SK-N-DZ (cell line): Measurements from ENCODE around the gene STPG4.

ENCODE experiments used
- DNase-seq: peaks from one replicate; pipeline ENCODE4 v3.0.0-alpha.2; 2015; ENCODE audit warnings: low spot score

Gene STPG4

GRCh38 chr2:47072018-47072691, 83.0 kb downstream of the STPG4 start:
- peak; percentile 91 for DNase-seq

DNA sequence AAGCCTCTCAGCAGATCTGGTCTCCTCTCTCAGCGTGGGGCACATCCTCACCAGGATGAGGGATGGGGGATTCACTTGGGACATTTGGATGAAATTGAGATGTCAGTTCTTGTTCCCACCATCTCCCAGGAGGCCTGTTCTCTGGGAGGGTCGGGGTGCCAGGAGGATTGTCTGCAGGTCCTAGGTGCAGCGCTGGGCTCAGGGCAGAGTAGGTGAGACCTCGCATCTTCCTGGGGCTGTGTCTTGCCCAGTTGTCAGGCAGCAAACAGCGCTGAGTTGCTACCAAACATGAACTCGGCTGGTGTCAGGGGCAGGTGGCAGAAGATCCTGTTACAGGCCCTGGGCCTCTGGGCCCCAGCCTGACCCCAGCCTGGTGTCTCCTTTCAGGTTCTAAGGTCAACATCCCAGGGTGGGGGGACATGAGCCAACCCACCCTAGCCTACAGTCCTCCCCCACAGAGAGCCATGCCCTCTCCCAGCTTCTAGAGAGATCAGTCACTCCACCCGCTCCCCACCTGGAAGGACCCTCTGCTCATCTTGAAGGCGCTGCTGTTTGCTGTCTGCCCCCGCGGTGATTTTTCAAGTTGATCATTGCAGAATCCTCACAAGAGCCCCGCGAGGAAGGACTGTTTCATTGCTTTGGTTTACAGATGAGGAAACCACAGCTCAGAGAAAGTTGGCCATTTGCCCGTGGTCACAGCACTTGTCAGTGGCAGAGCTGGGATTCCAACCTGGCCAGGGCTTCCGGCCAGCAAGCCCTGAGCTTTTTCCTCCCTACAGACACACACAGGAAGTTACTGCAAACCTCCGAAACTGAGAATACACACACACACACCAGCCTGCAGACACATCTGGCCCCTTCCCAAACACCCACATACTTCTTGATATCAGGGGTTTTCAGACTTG, 83.9 kb downstream of the STPG4 start:
- no peak for DNase-seq

GRCh38 chr2:47070155-47070919, 84.8 kb downstream of the STPG4 start:
- no peak for DNase-seq

DNA sequence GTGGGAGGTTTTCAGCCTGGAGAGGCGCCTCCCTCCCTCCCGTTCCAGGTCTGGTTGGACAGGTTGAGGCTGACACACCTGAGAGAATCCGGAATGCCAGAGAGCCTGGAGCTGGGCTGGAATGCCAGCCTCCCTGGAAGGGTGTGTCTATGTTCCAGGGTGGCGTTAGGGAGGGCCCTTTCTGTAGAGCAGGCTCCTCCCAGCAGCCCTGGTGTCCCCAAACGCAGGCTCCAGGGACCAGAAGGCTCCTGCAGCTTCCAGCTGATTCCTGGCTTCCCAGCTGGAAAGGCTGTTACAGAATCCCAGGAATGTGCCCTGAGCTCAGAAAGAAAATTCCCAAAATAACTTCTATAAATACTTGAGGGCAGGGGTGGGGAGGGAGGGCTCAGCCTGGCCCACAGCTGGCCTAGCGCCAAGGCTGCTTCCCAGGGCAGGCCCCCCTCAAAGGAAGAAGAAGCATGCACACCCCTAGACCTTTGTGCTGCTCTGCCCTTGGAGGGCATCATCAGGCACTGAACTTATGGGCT, 85.4 kb downstream of the STPG4 start:
- DNase-seq: no peak

GRCh38 chr2:47068981-47069627, 86.0 kb downstream of the STPG4 start:
- no peak for DNase-seq

DNA sequence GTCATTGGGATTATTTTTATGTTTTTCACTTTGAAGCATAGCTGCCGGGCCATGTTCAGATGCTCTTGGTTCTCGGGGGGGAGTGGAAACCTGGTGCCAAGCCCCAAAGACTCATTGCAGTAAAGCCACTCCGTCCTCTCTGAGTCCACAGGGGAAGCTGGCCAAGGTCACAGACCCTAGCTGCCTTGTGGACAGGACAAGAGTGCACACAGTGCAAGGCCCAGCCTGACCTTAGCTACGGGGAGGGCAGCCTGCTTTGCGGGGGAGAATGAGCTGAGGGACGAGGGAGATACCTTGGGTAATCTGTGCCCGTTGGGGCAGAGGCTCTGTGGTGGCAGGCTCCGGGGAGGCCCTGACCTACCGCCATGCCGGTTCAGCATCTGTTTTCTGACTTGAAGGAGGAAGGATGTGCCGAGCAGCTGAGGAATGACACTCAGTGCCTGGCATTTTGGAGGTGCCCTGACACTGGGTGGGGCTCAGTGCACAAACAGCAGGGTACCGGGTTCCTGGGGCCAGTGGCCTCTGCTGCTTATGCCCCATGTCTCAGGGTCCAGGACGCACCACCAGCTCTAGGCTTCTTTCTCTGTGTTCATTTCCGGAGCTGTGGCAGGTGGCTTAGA, 87.2 kb downstream of the STPG4 start:
- no peak for DNase-seq

DNA sequence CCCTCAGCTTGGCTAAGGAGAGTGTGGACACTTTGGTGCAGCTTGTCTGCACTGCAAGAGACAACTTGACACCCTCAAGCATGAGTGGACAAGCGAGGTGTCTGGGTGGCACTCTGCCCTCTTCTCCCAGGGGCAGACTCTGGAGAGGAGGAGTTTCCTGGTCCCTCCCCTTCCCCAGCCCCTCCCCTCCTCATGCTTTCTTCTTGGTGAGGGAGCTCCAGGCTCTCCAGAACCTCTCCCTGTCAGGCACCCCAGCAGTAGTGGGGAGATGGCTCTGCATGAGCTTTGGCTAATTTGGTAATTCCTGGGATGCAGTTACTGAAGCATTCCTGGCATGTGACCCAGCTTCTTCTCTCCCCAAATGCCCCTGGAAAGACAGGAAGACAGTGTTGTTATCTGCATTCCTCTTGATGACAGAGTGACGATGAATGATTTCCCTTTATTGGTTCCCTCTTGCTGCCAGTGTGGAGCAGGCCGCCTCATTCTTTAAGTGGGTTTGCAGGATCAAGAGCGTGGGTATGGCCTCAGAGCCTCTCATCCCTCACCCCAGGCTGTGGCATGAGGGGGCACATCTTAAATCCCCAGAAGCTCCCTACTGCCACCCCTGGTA, 89.2 kb downstream of the STPG4 start:
- no peak for DNase-seq

GRCh38 chr2:47065343-47065742, 89.8 kb downstream of the STPG4 start:
- no peak for DNase-seq

- no peak for DNase-seq
Measured at GRCh38 chr2:47064106-47064505, 91.0 kb downstream of the STPG4 start.

DNA sequence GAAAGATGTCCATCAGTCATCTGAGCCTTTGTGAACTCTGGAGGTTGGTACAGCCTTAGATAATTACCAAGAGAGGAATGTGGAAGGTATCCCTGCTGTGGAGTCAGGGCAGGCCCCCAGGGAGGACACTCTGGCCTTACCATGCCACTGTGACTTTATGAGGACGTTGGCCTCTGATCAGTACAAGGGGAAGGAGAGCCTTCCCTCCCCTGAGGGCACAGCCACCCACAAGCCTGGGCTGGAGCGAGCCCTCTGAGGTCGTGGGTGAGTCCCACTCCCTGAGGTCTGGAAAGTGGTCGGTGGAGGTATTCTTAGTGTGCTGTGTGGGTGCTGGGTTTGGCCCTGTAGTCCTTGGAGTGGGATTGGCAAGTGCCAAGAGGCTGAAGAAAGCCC, 91.6 kb downstream of the STPG4 start:
- no peak for DNase-seq

DNA sequence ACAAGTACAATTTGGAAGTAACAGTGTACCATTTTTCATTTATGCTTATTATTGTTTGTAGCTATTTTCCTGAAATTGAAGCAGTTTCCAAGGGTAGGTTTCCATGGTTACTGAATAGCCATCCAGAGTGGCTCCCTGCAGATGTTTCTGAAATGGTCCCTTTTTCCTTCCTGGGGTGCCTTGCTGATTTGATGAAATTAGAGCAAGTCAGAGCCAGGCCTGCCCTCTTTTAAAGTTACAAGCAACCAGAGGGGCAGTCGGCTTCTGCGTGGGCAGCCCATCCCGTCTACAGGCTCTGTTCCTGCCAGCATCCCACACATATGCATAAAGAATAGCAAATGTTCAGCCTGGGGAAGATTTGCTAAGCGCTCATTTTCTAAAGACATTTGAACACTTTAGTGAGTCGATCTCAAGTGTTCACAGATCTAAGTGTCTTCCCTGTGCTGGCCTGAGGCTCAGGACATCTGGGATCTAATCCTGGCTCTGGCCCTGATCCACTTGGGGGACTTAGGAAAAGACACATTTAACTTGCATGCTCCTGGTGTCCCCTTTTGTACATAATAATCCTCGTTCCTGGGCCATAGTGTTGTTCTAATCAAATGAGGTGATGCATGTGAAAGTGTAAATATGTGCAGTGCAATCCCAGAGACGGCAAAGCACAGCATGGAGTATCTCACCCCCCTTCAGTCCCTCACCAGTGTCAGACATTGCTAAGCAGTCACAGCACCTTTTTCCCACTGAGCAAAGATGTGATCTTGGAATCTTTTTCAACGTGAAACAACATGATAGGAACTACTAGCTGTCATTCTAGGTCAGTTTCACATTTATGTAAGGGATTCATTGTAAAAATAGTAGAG, 92.2 kb downstream of the STPG4 start:
- peak; percentile 43 for DNase-seq

DNA sequence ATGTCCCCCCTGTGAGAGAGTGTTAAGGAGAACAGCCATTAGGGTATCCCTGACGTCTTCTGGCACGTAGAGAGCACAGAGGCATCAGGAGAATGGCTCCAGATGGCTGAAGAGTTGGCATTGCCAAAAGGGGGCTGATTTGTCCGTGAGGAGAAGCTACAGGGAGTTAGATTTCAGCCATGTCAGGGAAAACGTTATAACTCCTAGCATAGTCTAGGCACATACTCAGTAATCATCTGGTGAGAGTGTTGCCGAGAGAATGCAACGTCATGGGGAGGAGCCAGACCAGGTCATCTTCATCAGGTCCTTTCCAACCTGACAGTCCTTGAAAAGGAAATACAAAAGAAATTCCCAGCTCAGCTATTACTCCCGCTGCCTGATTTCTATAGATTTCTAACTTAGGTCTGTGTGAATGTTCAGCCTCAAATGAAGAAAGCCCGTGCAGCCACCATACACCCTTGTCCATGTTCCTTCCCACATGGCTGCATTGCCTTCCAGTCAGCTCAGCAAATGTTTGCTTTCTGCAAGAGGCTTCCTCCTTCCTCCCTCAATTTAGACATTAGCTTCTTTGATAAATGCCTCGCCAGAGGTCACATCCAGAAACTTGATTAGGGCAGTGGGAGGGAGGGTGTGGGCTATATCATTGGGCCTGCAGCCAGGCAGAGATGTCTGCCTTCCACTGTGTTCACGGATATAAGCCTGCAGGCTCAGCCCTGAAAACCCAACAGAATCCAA, 93.0 kb downstream of the STPG4 start:
- DNase-seq: peak; percentile 78

- DNase-seq: no peak
Measured at GRCh38 chr2:47060652-47061170, 94.4 kb downstream of the STPG4 start.

DNA sequence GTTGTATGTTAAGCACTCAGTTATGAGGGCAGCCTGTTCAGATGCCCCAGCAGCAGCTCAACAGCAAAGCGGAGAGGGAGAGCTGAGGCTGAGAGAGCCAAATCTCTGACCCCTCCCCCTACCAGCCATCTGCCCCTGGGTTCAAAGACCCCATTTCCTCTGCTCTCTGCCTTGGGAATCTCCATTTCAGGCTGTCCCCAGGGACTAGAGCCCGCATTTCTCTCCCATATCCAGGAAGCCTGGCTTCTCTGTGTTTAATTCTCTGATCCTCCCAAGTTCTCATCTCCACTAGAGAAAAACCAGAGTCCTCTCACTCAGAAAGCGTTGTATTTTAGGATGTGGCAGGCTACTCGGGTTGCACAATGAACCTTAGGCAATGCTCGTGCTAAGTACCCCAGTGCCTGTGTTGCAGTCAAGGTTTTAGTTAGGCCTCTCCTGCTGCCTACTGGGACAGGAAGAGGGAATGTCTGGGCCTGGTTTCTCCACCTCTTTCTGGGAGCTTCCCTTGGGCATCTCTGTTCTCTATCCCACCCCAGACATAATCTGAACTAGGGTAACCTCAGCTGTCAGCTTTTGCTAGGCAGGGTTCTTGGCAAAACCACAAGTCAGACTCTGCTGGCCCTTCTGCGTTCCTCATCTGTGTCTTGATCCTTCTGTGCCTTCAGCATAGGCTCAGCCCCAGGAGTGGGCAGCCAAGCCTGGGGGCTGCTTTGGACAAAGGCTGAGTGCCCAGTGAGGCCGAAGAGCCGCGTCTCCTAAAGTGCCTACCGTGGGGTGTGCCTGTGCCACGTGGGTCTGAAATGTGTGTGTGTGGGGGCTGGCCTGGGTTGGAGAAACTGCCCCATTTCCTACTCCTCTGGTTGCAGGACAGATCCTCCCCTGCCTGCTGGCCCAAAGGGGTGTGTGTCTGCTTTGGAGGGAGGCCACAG, 96.8 kb downstream of the STPG4 start:
- peak; percentile 65 for DNase-seq

- DNase-seq: no peak
Measured at GRCh38 chr2:47057687-47058002, 97.5 kb downstream of the STPG4 start.

- no peak for DNase-seq
Measured at GRCh38 chr2:47056868-47057686, 98.0 kb downstream of the STPG4 start.

- peak; percentile 72 for DNase-seq
Measured at GRCh38 chr2:47056374-47056773, 98.7 kb downstream of the STPG4 start.
